Muscle layer of duodenum (tissue), 2 donors: ENCODE measurements around the gene ZNF587B.
"Not testable (repeated sequence)": the region's sequence is repeated elsewhere in the genome, so short reads cannot be mapped to it uniquely, and the experiment has no call there.

Experiments
- H3K27ac ChIP-seq: one replicate; pipeline ENCODE4 v1.7.0; 2013; ENCODE audit warnings: mild to moderate bottlenecking, low read length
- H3K27me3 ChIP-seq: one replicate; pipeline ENCODE4 v1.7.0; 2013; ENCODE audit warnings: low read depth, mild to moderate bottlenecking, control low read depth, low read length
- H3K36me3 ChIP-seq, 2 donors: one replicate each; pipeline ENCODE4 v1.7.0; 2013; ENCODE audit warnings: low read length in 2 of 2, control low read depth in 1 of 2, mild to moderate bottlenecking in 1 of 2; ENCODE audit not compliant: insufficient read depth in 2 of 2, control insufficient read depth in 1 of 2
- H3K4me1 ChIP-seq, 2 donors: one replicate each; pipeline ENCODE4 v1.7.0; 2013; ENCODE audit warnings: low read length in 2 of 2, mild to moderate bottlenecking in 2 of 2, control low read depth in 1 of 2, moderate library complexity in 1 of 2; ENCODE audit not compliant: insufficient read depth in 2 of 2, control insufficient read depth in 1 of 2
- H3K4me3 ChIP-seq, 2 donors: one replicate each; pipeline ENCODE4 v1.7.0; 2013; ENCODE audit warnings: low read length in 2 of 2, low read depth in 1 of 2, mild to moderate bottlenecking in 1 of 2
- H3K9me3 ChIP-seq, 2 donors: one replicate each; pipeline ENCODE4 v1.7.0; 2013; ENCODE audit warnings: low read length in 2 of 2, control low read depth in 1 of 2, mild to moderate bottlenecking in 1 of 2; ENCODE audit not compliant: control insufficient read depth in 1 of 2
- donor health status: healthy.

The ZNF587B gene

DNA sequence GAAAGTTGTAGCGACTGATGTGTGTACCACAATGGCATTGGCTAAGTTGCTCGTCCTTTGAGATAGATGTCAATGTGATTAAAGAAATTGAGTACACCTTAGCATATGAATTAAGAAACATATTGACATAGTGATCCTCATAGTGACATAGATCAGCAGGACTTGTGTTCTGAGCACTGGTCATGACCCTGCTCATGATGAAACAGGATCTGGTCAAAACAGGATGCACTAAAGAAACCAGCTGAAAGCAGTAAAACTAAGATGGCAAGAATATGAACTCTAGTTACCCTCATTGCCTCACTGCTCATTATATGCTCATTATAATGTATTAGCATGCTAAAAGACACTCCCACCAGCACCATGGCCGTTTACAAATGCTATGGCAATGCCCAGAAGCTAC lies 17.1 kb downstream of the ZNF587B start:
- H3K4me3 ChIP-seq, H3K27ac ChIP-seq, H3K27me3 ChIP-seq, H3K9me3 ChIP-seq: not testable (repeated sequence)
- H3K36me3 ChIP-seq: peaks cover 0 to 30% of the 10 kb centered on the region in 2 donors
- H3K4me1 ChIP-seq: peaks cover 3 to 17% of the 10 kb centered on the region in 2 donors

DNA sequence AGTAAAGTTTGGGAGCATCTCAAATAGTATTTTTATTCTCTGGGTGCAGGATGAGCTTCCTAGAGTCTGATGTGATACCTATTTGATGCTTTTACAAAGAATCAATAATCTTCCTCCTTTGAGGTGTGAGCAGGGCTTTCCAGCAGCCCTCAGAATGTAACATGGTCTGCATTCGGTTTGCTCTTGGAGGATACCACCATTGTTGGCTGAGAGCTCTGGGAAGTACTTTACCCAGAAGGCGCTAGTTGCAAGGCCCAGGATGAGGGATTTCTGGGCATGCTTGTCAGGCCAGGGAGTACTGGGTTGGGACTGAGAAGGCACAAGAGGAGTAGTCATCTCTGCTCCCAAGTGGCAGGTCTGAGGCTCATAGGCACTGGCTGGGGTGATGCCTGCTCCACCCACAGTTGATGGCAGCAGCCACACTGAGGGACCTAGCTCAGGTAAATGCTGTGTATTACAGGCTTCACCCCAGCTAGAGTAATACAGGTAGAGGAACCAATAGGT lies 19.1 kb downstream of the ZNF587B start:
- peak overlapping the region; percentile 76 to 78 for H3K4me3 ChIP-seq
- peaks cover 0 to 32% of the 10 kb centered on the region in 2 donors for H3K36me3 ChIP-seq
- not testable (repeated sequence) for H3K9me3 ChIP-seq, H3K27me3 ChIP-seq, H3K27ac ChIP-seq
- peaks cover 3 to 17% of the 10 kb centered on the region in 2 donors for H3K4me1 ChIP-seq

DNA sequence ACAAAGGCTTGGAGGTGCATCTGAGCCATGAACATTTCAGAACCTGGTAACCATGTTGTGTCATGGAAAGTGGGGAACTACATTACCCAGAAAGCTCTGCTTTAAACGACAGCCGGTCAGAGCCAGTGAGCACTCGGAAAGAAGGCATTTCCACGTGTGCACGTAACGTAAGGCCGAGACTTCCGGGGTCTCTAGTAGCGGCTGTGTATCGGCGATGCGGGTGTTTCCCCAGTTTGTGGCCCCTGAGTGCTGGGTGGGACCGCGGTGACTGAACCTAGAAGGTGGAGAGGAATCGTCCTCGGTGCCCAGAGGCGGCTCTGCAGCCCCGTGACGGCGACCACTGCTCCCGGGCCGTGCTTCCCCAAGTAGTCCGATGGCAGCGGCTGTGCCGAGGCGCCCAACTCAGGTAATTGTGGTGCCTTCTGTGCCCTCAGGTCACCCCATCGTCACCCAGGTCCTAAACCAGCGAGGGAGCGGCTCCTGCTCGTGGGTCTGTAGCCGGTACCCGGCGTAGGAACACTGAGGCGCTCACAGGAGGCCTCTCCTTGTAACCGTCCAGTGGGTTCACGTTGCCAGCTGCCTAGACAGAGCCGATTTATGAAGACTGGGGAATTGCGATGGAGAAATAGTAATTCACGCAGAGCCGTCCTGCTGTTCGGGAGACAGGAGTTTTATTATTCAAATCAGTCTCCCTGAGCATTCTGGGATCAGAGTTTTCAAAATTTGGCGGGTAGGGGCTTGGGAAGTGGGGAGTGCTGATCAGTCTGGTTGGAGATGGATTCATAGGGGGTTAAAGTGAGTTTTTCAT lies 19.8 kb downstream of the ZNF587B start, which contains the start of gene ZNF587:
ZNF587 (plus strand) TSS at position 194 of the 808 bp plus-strand sequence; CDS start at position 374, 180 bp downstream.
- H3K27ac ChIP-seq: peak within 1 kb of the TSS; percentile 67
- H3K9me3 ChIP-seq: not testable (repeated sequence)
- H3K4me1 ChIP-seq: peaks cover 3 to 17% of the 10 kb centered on the region in 2 donors

DNA sequence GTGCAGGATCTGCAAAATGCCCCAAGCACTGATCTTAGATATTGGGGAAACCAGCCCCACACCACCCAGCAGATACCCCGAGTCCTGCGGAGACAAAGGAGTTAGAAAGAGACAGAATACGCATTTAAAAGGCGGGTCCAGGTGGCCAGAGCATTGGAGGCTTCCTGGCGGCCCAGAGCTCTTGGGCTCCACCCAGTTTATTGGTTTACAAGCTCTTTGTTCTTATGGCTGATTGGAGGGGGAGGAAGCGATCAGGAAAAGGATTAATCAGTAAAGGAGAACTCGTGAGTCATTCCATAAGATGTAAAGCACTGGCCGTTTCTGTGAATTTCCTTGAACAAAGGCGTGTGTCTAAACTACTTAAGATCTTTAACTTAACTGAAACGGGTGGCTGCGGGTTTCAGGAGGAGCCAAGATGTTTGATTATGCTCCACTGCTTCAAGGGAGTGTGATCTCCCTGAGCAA lies 20.5 kb downstream of the ZNF587B start:
- H3K27ac ChIP-seq: peak overlapping the region; percentile 67
- peaks cover under 1 to 31% of the 10 kb centered on the region in 2 donors for H3K36me3 ChIP-seq
- H3K9me3 ChIP-seq: peaks cover 0 to 4% of the 10 kb centered on the region in 2 donors
- peaks cover 3 to 17% of the 10 kb centered on the region in 2 donors for H3K4me1 ChIP-seq
- H3K27me3 ChIP-seq: no peaks in the 10 kb centered on the region
- peak overlapping the region; percentile 76 to 78 for H3K4me3 ChIP-seq

More for the DNA sequence above, 19.8 kb downstream of the ZNF587B start, which contains the start of gene ZNF587:
- H3K36me3 ChIP-seq: peaks cover 0 to 31% of the 10 kb centered on the region in 2 donors
- peak within 1 kb of the TSS; percentile 76 to 78 for H3K4me3 ChIP-seq
- H3K27me3 ChIP-seq: not testable (repeated sequence)

DNA sequence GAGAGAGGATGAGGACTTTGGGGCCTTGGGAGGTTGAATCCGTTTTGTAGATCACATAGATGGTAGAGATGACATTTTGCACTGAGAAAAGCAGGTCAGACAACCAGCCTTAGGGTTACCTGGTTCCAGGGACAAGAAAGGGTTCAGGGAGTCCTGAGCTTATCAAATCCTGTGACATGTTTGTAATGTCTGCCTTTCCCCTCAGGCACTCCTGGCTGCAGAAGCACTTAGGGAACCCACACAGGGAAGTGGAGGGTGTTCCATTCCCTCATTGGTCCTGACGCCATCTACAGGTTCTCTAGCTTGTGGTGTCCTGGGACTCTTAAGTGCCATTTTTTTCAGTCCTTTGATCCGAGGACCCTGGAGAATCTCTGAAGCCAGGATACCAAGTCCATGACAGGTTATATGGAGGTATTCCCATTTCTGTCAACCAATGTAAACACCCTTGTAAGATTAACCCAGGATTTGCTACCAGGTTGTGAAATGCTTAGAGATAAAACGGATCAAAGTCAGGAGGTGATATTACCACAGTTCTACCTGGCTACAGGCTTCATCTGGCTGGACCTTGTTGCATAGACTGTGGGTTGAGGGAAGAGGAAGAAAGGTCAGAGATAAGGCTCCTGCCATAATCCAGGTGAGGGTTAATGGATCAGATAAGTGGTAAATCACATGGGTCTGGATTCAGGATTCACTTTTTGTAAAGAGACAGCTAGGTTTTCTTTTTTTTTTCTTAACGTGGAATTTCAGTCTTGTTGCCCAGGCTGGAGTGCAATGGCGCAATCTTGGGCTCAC lies 21.9 kb downstream of the ZNF587B start:
- H3K27ac ChIP-seq, H3K4me3 ChIP-seq, H3K27me3 ChIP-seq, H3K9me3 ChIP-seq: not testable (repeated sequence)
- peaks cover 3 to 17% of the 10 kb centered on the region in 2 donors for H3K4me1 ChIP-seq
- peaks cover 7 to 43% of the 10 kb centered on the region in 2 donors for H3K36me3 ChIP-seq

DNA sequence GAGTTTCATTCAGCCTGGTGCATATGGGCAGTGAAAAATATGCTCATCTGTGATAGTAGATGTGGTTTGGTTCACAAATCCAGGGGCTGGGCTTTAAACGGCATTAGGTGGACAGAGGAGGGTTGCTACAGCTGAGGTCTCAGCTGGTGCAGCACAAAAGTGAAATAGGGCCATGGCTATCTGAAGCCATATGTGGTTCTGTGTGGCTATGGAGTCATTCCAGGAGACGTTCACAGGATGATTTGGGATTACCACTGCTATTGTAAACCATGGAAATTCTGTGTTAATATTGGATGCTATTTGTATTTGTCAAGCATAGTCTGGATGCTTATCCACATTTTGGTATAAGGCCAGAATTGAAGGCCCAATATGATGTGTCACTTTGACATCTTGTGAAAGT lies 24.0 kb downstream of the ZNF587B start:
- H3K4me1 ChIP-seq: peaks cover 3 to 17% of the 10 kb centered on the region in 2 donors
- H3K36me3 ChIP-seq: peaks cover 11 to 56% of the 10 kb centered on the region in 2 donors
- not testable (repeated sequence) for H3K27ac ChIP-seq, H3K4me3 ChIP-seq, H3K27me3 ChIP-seq
- peaks cover 0 to 14% of the 10 kb centered on the region in 2 donors for H3K9me3 ChIP-seq

DNA sequence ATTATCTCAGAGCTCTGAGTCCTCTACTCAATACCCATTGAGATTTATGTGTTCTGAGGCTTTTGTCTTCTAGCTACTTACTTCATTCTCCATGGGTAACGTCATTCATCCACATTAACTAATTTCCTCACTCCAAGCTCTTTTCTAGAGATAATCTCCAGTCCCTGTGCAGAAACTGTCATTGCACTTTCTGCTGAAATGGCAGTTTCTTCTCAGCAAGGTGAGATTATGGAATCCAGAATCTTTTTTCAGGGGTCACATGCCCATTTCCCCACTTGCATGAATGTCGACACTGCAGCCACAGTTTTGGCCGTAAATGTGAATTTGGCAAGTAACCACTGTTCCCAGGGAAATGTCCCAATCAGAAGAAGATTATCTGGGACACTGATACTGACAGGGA lies 32.3 kb downstream of the ZNF587B start:
- not testable (repeated sequence) for H3K27ac ChIP-seq, H3K27me3 ChIP-seq, H3K4me1 ChIP-seq
- peaks cover 3 to 41% of the 10 kb centered on the region in 2 donors for H3K9me3 ChIP-seq
- peak overlapping the region in 1 of 2 donors; percentile 41 for H3K4me3 ChIP-seq
- peaks cover 37 to 92% of the 10 kb centered on the region in 2 donors for H3K36me3 ChIP-seq

DNA sequence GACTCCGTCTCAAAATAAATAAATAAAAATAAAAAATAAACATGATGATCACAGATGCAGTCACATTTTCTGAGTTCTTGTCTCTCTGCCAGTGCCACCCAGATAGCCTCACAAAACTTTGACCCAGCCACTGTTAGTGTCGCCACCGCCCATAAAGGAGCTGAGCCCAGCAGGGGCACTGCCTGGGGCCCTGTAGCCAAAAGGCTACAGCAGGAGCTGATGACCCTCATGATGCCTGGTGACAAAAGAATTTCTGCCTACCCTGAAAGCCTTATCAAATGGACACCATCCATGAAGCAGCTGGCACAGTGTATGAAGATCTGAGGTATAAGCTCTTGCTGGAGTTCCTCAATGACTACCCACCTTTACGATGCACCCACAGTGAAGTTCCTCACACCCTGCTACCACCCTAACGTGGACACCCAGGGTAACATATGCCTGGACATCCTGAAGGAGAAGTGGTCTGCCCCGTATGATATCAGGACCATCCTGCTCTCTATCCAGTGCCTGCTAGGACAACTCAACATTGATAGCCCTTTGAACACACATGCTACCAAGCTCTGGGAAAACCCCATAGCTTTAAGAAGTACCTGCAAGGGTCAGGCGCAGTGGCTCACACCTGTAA lies 37.9 kb downstream of the ZNF587B start:
- Histone ChIP-seq H3K27ac (no peak overlapping the region), H3K27me3 (no peaks in the 10 kb centered on the region), H3K4me1 (no peaks in the 10 kb centered on the region), H3K9me3 (peaks cover 25 to 61% of the 10 kb centered on the region in 2 donors), H3K4me3 (peak overlapping the region in 1 of 2 donors; percentile 54), H3K36me3 (peaks cover 18 to 58% of the 10 kb centered on the region in 2 donors)

DNA sequence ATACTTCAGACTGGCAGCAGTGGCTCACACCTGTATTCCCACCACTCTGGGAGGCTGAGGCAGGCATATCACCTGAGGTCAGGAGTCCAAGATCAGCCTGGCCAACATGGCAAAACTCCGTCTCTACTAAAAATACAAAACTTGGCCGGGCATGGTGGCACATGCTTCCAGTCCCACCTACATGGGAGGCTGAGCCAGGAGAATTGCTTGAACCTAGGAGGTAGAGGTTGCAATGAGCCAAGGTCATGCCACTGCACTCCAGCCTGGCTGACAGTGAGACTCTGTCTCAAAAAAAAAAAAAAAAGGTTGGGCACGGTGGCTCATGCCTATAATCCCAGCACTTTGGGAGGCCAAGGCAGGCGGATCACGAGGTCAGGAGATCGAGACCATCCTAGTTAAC lies 39.6 kb downstream of the ZNF587B start:
- Histone ChIP-seq H3K36me3 (peaks cover 22 to 55% of the 10 kb centered on the region in 2 donors), H3K4me3 (peak overlapping the region in 1 of 2 donors; percentile 19), H3K9me3 (peaks cover 36 to 74% of the 10 kb centered on the region in 2 donors)
- H3K27me3 ChIP-seq, H3K4me1 ChIP-seq, H3K27ac ChIP-seq: not testable (repeated sequence)

DNA sequence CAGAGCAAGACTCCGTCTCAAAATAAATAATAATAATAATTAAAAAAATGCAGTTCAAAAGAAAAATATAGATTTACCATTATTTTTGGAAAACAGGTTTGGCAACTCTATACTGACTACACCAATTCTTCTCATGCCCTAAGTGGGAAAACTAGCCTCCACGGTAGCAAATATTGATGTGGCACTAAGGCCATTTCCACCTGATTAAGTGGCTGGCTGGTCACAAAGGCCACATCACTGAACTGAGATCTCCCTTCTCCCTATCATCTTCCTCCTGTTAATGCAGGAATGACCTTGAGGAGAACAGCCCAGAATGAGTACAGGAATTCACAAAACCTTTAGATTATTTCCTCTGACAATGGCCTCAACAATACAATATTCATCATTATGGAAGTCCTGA lies 40.1 kb downstream of the ZNF587B start:
- Histone ChIP-seq H3K4me3 (peak overlapping the region in 1 of 2 donors; percentile 52), H3K27me3 (no peaks in the 10 kb centered on the region), H3K27ac (no peak overlapping the region), H3K4me1 (no peaks in the 10 kb centered on the region), H3K36me3 (peaks cover 17 to 53% of the 10 kb centered on the region in 2 donors), H3K9me3 (peaks cover 36 to 78% of the 10 kb centered on the region in 2 donors)
